ENCODE results near the gene PCMTD2.
A peak's percentile ranks its signal among the peaks of the same experiment; 100 is the strongest.

PCMTD2 gene

GRCh38 chr20:64256282-64256935 lies 861 bp downstream of the PCMTD2 start:
- no peak for DNase-seq (ENCODE audit: low read depth)

GRCh38 chr20:64257107-64257757 lies 1.7 kb downstream of the PCMTD2 start:
- no peak for DNase-seq (ENCODE audit: low read depth)

GRCh38 chr20:64258071-64258823 lies 2.7 kb downstream of the PCMTD2 start:
- no peak for DNase-seq (ENCODE audit: low read depth)

- DNase-seq (ENCODE audit: low read depth): no peak
These were observed 4.7 kb downstream of the PCMTD2 start for GRCh38 chr20:64260239-64260638.

GRCh38 chr20:64261138-64261537 lies 5.6 kb downstream of the PCMTD2 start:
- no peak for DNase-seq (ENCODE audit: low read depth)

GRCh38 chr20:64264091-64264490 lies 8.5 kb downstream of the PCMTD2 start:
- no peak for DNase-seq (ENCODE audit: low read depth)

- DNase-seq (ENCODE audit: low read depth): no peak
These were observed 9.7 kb downstream of the PCMTD2 start for GRCh38 chr20:64265201-64265600.

GRCh38 chr20:64266988-64267387 lies 11.4 kb downstream of the PCMTD2 start:
- no peak for DNase-seq (ENCODE audit: low read depth)

DNA sequence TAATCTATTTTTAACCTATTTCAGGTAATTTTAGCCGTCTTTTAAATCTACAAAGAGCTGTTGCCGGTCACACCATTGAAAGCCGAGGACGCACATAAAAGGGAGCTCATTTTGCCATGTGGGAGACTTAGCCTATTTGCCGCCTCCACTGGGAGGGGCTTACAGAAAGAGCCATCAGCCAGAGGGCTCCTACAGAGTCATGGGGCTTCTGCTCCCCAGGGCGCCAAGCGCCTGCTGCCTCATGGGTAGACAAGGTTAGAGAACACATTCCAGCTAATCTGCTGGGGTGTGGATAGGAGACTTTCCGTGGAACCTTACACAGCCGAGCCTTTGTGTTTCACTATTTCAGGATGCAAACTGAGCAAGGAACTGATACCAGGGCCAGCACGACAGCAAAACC lies 12.6 kb downstream of the PCMTD2 start:
- DNase-seq (ENCODE audit: low read depth): no peak

GRCh38 chr20:64269604-64270411 lies 14.3 kb downstream of the PCMTD2 start:
- DNase-seq (ENCODE audit: low read depth): no peak

GRCh38 chr20:64271636-64272035 lies 16.1 kb downstream of the PCMTD2 start:
- DNase-seq (ENCODE audit: low read depth): no peak

DNA sequence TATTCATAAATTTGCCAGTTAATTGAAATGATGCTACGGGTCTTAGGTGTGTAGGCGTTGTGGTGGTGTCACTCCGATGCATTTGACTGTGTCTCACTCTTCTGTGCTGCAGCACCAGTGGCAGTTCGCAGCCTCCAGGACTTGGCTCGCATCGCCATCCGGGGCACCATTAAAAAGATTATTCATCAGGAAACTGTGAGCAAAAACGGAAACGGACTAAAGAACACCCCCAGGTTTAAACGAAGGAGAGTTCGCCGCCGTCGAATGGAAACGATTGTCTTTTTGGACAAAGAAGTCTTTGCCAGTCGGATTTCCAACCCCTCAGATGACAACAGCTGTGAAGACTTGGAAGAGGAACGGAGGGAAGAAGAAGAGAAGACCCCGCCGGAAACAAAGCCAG lies 17.6 kb downstream of the PCMTD2 start:
- DNase-seq (ENCODE audit: low read depth): no peak

DNA sequence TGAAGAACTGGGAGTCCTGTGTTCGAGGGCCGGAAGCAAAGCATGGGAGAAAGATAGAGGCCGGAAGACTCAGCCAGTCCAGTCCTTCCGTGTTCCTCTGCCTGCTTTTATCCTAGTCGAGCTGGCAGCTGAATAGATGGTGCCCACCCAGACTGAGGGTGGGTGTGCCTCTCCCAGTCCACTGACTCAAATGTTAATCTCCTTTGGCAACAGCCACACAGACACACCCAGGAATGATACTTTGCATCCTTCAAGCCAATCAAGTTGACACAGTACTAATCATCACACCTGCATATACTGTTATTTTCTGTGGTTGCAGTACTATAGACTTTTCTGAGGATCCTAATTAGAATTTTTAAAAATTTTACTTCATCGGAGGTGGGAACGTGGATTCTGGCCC lies 21.3 kb downstream of the PCMTD2 start:
- DNase-seq (ENCODE audit: low read depth): no peak

DNA sequence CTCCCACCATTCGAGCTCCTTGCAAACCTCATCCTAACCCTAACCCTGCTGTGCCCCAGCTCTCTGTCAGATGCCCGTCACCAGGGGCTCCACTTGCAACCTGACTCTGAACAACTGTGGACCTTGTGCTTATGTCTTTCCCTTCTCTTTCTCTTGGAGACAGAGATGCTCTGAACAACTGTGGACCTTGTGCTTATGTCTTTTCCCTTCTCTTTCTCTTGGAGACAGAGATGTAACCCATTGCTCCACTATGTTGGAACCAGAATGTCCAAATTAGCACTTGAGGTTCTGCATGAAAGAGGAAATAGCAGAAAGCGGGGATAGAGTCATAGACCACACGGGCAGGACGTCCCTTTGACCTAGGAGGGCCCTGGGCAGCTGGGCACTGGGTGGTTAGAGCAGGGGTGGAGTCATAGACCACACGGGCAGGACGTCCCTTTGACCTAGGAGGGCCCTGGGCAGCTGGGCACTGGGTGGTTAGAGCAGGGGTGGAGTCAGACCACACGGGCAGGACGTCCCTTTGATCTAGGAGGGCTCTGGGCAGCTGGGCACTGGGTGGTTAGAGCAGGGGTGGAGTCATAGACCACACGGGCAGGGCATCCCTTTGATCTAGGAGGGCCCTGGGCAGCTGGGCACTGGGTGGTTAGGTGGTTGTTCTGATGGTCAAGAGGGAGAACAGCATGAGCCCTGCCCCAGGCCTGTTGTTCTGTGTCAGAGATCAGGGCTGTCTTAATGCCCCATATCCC lies 22.2 kb downstream of the PCMTD2 start:
- DNase-seq (ENCODE audit: low read depth): no peak

GRCh38 chr20:64278317-64278681 lies 22.8 kb downstream of the PCMTD2 start:
- no peak for DNase-seq (ENCODE audit: low read depth)

- no peak for DNase-seq (ENCODE audit: low read depth)
These were observed 24.4 kb downstream of the PCMTD2 start for GRCh38 chr20:64279826-64280459.

DNA sequence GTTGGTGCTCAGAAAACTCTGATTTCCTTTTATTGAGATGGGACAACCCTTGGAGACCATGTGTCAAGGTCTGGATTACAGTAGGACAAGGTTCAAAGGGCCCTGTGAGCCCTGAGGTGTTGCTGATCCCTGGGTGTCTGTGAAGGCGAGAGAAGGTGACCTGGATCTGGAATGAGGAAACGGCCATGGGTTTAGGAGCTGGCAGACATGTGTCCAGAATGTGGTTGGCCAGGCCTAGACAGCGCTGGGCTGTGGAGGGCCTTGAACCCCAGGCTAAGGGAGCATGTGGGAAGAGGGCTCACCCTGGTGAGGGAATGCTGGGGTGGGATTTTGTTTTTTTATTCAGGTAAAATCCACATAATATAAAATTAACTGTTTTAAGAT lies 24.9 kb downstream of the PCMTD2 start:
- no peak for DNase-seq (ENCODE audit: low read depth)

DNA sequence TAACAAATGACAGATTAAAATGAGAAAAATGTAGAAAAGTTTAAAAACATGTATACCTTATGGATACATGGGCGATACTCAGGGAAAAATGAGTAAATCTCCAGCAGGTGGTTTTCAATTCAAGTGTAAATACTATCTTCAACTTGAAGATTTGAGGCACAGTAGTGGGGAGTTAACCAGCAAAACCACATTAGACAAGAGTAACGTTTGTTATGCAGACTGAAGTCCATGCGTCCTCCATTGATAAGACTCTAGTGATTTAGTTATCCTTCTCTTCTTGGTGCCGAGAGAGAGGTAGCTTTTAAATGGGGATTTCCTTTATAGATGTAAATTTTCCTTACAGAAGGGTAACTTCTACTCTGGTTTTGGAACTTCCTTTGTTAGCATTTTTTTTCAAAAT lies 28.1 kb downstream of the PCMTD2 start:
- no peak for DNase-seq (ENCODE audit: low read depth)

GRCh38 chr20:64285579-64286446 lies 30.3 kb downstream of the PCMTD2 start:
- peak; percentile 53 for DNase-seq (ENCODE audit: low read depth)

Measured in activated gamma-delta T cell treated with anti-CD3 and anti-CD28 coated beads, Interleukin-2, amount 50 U/mL, for 16 hours (primary cell).